Epithelial cell of proximal tubule (primary cell): ENCODE measurements around the gene KIF4B. TPM values are rescaled to one million over a fixed set of nuclear protein-coding genes. Genes with fewer than 3 reads are reported as not detected.
A peak's percentile ranks its signal among the peaks of the same experiment; 100 is the strongest.

Experiments
- DNase-seq: peaks from one replicate; pipeline ENCODE4 v3.0.0-alpha.2; 2011; ENCODE audit warnings: low read depth
- H3K4me3 ChIP-seq: 2 replicates; pipeline ENCODE4 v1.5.1; 2011; ENCODE audit warnings: low read depth, mild to moderate bottlenecking, low read length
- total RNA-seq: library from RNA; depleted of rRNA; stranded (reverse); fragments of >200 nt; gene quantifications from 2 replicates; pipeline ENCODE4 v1.2.3, GENCODE V29; 2015
- TF ChIP-seq, protein P1 (sequence below): conservative IDR thresholded peaks from 2 replicates; pipeline ENCODE4 v1.5.1; 2012; ENCODE audit warnings: low read depth, mild to moderate bottlenecking, low read length

KIF4B gene
- total RNA-seq, 1 donor from 2014 or later, result not detected

DNA sequence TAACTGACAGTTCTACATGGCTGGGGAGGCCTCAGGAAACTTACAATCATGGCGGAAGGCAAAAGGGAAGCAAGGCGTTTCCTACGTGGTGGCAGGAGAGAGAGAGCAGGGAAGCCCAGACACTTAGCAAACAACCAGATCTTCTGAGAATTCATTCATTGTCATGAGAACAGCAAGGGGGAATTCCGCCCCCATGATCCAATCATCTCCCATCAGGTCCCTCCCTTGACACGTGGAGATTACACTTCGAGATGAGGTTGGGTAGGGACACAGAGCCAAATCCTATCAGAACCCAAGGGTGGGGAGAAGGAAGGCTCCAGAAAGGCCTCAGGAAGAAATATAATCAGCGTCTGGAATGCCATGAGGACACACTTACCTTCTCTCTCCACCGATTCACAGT is 34.3 kb downstream of the KIF4B start:
- H3K4me3 ChIP-seq, result no peak overlapping the region
- TF ChIP-seq, protein P1, sequence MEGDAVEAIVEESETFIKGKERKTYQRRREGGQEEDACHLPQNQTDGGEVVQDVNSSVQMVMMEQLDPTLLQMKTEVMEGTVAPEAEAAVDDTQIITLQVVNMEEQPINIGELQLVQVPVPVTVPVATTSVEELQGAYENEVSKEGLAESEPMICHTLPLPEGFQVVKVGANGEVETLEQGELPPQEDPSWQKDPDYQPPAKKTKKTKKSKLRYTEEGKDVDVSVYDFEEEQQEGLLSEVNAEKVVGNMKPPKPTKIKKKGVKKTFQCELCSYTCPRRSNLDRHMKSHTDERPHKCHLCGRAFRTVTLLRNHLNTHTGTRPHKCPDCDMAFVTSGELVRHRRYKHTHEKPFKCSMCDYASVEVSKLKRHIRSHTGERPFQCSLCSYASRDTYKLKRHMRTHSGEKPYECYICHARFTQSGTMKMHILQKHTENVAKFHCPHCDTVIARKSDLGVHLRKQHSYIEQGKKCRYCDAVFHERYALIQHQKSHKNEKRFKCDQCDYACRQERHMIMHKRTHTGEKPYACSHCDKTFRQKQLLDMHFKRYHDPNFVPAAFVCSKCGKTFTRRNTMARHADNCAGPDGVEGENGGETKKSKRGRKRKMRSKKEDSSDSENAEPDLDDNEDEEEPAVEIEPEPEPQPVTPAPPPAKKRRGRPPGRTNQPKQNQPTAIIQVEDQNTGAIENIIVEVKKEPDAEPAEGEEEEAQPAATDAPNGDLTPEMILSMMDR, result no peak

DNA sequence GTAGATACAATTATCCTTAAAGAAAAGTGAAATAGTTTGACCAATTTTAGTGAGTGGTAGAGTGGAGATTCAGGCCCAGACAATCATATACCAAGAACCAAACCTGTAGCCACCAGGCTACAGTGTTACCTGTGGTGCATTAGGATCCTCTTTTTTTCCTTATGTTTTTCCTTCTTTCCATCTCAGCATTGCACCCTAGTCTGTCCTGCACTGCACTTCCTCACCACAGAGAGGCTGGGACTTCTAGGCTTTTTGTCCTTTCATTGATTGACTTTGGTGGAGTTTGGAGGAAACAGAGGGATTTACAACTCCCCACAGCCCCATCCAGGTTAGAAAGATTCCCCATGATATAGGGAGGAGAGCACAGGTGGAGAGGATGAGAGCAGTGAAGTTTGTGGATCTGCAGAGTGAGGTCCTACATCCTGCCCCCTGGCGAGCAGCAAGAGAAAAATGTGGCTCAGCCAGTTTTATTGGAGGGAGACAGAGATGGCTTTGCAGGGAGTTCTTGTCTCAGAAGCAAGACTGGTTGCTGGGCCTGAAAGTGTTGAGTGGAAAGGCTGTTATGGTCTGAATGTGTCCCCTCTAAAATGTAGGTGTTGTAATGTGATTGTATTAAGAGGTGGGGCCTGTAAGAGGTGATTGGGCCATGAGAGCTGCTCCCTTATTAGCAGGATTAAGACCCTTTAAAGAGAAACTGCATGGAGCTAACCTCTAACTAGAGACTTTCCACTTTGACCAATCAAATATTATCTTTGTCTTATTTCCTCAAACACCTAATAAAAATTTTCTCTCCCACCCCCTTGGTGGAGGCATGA is 36.2 kb downstream of the KIF4B start:
- DNase-seq, result no peak
- TF ChIP-seq, protein P1, result peak; percentile 61
- H3K4me3 ChIP-seq, result no peak overlapping the region

More for the DNA sequence above, 34.3 kb downstream of the KIF4B start:
- DNase-seq, result no peak

GRCh38 chr5:155050384-155051019 is 36.9 kb downstream of the KIF4B start:
- no peak overlapping the region for H3K4me3 ChIP-seq
- TF ChIP-seq, protein P1, result no peak
- no peak for DNase-seq

- TF ChIP-seq, protein P1, result no peak
- no peak overlapping the region for H3K4me3 ChIP-seq
Measured at GRCh38 chr5:155052532-155052931, 39.0 kb downstream of the KIF4B start.

GRCh38 chr5:155053501-155053900 is 39.9 kb downstream of the KIF4B start:
- H3K4me3 ChIP-seq, result no peak overlapping the region
- TF ChIP-seq, protein P1, result no peak
- no peak for DNase-seq

More at GRCh38 chr5:155052532-155052931, 39.0 kb downstream of the KIF4B start:
- DNase-seq, result no peak

DNA sequence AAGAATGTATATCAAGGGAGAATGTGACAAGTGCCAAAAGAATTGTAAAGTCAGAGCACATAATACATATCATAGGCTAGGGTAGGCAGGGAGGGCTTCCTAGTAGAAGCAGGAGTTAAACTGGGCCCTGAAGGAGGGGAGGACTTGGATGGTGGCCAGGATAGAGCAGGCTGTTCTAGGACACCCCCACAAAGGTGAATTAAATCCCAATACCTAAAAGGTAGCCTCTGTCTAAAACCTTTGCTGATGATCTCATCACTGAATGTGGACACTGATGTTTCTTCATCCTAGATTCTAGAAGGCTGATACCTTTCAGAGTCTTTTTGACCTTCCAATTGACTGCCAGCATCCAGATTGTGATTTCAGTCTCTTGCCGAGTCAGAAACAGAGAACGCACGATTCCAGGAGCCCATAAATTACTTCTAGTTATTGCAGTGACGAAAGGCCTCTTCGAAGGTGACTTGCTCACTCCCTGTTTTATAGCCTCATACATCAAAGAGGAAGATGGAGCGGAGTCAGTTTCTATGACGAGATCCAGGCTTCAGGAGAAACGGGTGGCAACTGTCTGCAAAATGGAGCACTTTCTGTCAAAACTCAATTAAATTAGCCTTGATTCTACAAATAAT is 43.2 kb downstream of the KIF4B start:
- TF ChIP-seq, protein P1, result no peak
- no peak overlapping the region for H3K4me3 ChIP-seq

More for the DNA sequence above, 43.2 kb downstream of the KIF4B start:
- DNase-seq, result no peak
